Neural crest cell (in vitro differentiated cells): ENCODE measurements around the gene LY9. TPM values are rescaled to one million over a fixed set of nuclear protein-coding genes. Genes with fewer than 3 reads are reported as not detected.

ENCODE experiments used
- DNase-seq: peaks from one replicate; pipeline ENCODE4 v3.0.0; 2021; ENCODE audit warnings: low read depth, mixed read lengths, low spot score
- H3K27ac Mint-ChIP-seq: one replicate; pipeline ENCODE4 v1.8.0; 2021; ENCODE audit warnings: mild to moderate bottlenecking, mixed read lengths; ENCODE audit not compliant: unreplicated experiment
- H3K27me3 Mint-ChIP-seq: 2 replicates; pipeline ENCODE4 v1.8.0; 2021; ENCODE audit warnings: low read depth, mild to moderate bottlenecking, mixed read lengths
- H3K36me3 Mint-ChIP-seq: 2 replicates; pipeline ENCODE4 v1.8.0; 2021; ENCODE audit warnings: low read depth, mild to moderate bottlenecking, mixed read lengths
- H3K4me1 Mint-ChIP-seq: 2 replicates; pipeline ENCODE4 v1.8.0; 2021; ENCODE audit warnings: mixed read lengths
- H3K4me3 Mint-ChIP-seq: one replicate; pipeline ENCODE4 v1.8.0; 2021; ENCODE audit warnings: mild to moderate bottlenecking, mixed read lengths
- H3K9me3 Mint-ChIP-seq: 2 replicates; pipeline ENCODE4 v1.8.0; 2021; ENCODE audit warnings: mixed read lengths
- CTCF ChIP-seq: fragments of 200-600 bp; sonication (generic); conservative IDR thresholded peaks from 2 replicates; pipeline ENCODE4 v1.5.0; 2021; ENCODE audit warnings: antibody characterized with exemption, mild to moderate bottlenecking
- total RNA-seq: library from RNA; stranded (reverse); gene quantifications from 2 replicates; pipeline ENCODE4 v1.2.1, GENCODE V29; 2021

Gene LY9
- total RNA-seq, 1 donor from 2014 or later, result not detected

- Mint-ChIP-seq H3K36me3 (no peaks in the 10 kb centered on the region), H3K27me3 (peaks cover 20% of the 10 kb centered on the region), H3K4me1 (no peaks in the 10 kb centered on the region), H3K27ac (peak overlapping the region; percentile 53), H3K4me3 (no peak overlapping the region), H3K9me3 (no peaks in the 10 kb centered on the region)
- peak; percentile 81 for TF ChIP-seq CTCF
- peak; percentile 62 for DNase-seq
These were observed 34.6 kb downstream of the LY9 start for GRCh38 chr1:160830321-160831153.

GRCh38 chr1:160834945-160835565, 39.1 kb downstream of the LY9 start:
- Mint-ChIP-seq H3K27me3 (peaks cover 6% of the 10 kb centered on the region), H3K4me1 (peaks cover 22% of the 10 kb centered on the region), H3K4me3 (no peak overlapping the region), H3K36me3 (no peaks in the 10 kb centered on the region), H3K9me3 (no peaks in the 10 kb centered on the region), H3K27ac (no peak overlapping the region)
- peak; percentile 76 for TF ChIP-seq CTCF
- peak; percentile 42 for DNase-seq

- no peaks in the 10 kb centered on the region for H3K36me3 Mint-ChIP-seq
- H3K9me3 Mint-ChIP-seq, result no peaks in the 10 kb centered on the region
- no peak for DNase-seq
- TF ChIP-seq CTCF, result no peak
- H3K27ac Mint-ChIP-seq, result no peak overlapping the region
- H3K4me1 Mint-ChIP-seq, result peaks cover 22% of the 10 kb centered on the region
- H3K27me3 Mint-ChIP-seq, result no peaks in the 10 kb centered on the region
- no peak overlapping the region for H3K4me3 Mint-ChIP-seq
These were observed 39.8 kb downstream of the LY9 start for GRCh38 chr1:160835751-160836150.

GRCh38 chr1:160836561-160836960, 40.6 kb downstream of the LY9 start:
- H3K4me3 Mint-ChIP-seq, result no peak overlapping the region
- no peak for DNase-seq
- no peak for TF ChIP-seq CTCF
- no peak overlapping the region for H3K27ac Mint-ChIP-seq
- no peaks in the 10 kb centered on the region for H3K27me3 Mint-ChIP-seq
- H3K9me3 Mint-ChIP-seq, result no peaks in the 10 kb centered on the region
- peaks cover 22% of the 10 kb centered on the region for H3K4me1 Mint-ChIP-seq
- no peaks in the 10 kb centered on the region for H3K36me3 Mint-ChIP-seq

GRCh38 chr1:160836981-160837557, 41.1 kb downstream of the LY9 start:
- H3K27ac Mint-ChIP-seq, result no peak overlapping the region
- DNase-seq, result no peak
- H3K4me1 Mint-ChIP-seq, result peaks cover 22% of the 10 kb centered on the region
- no peak overlapping the region for H3K4me3 Mint-ChIP-seq
- no peaks in the 10 kb centered on the region for H3K27me3 Mint-ChIP-seq
- no peak for TF ChIP-seq CTCF
- no peaks in the 10 kb centered on the region for H3K36me3 Mint-ChIP-seq
- H3K9me3 Mint-ChIP-seq, result no peaks in the 10 kb centered on the region
